NCI-H748 (cell line): ENCODE results near the gene SMIM38.

ENCODE experiments used
- DNase-seq: peaks from one replicate; lab custom pipeline; 2025; ENCODE audit not compliant: unreplicated experiment; lab: John Stamatoyannopoulos, UW

Gene SMIM38

GRCh38 chr11:69158301-69159149, 2.8 kb downstream of the SMIM38 start:
- no peak for DNase-seq

DNA sequence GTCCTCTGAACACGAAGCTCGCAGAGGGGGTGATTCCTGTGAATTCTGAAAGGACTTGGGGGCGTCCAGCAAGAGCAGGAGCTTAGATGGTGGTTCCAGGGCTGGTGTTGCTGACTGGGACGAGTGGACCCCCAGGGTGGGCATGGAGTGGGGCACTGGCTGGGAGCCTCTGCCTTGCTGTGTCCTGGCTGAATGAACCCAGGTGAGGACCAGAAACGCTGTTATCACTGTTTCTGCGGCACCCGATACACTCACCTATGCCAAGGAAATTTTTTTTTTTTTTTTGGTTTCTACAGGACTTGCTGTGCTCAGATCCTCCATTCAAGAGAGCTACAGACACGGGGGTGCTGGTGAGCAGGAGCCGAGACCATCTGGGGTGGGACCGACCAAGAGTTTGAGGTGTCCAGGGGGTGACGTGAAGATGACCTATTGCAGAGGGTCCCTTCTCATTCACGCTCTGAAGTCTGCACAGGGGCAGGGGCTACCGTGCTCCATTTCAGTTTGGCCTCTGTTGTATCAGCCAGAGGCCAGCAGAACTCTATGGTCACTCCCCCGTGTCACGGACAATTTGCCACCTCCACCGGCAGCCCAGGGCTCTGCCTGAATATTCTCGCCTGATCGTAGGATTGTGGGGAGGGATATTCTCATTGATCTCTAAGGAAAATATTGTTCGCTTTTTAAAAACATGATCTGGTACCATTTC, 3.6 kb downstream of the SMIM38 start:
- no peak for DNase-seq

DNA sequence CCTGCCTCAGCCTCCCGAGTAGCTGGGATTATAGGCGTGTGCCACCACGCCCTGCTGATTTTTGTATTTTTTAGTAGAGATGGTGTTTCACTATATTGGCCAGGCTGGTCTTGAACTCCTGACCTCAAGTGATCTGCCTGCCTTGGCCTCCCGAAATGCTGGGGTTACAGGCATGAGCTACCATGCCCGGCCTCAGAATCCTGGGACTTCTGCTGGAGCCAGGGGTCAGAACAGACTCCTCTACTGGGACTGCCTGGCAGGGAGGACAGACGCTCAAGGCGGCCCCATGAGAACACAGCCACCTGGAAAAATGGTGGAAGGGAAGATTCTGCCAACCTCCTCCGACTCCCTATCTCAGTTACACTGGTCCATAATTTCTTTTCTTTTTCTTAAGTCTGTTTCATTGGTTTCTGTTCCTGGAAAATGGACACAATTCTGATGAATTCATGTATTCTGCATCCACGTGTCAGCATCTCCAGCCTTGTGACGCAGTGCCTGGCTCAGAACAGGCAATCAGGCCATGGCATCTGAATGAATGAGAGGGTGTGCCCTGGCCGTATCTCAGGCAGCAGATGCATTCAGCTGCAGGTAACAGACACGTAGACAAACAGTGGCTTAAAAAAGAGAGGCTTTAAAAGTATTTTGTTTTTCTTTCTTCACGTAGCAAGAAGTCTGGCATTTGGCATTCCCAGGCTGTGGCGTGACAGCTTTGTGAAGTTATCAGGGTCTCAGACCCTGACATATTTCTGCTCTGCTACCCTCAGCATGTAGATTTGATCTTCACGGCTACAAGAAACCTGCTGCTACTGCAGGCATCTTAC, 4.8 kb downstream of the SMIM38 start:
- DNase-seq, result no peak

DNA sequence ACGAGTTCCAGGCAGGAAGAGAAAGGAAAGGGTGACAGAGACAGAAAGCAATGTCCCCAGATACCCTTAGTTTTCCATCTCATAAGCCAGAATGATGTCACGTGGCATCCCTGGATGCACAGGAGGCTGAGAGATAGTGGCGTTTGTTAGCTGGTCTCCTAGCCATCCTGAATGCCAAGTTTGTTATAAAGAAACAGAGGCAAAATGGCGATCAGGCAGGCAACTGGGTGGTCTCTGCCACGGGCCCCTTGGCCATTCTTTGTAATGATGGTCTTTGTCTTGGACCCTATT, 5.3 kb downstream of the SMIM38 start:
- DNase-seq, result no peak

DNA sequence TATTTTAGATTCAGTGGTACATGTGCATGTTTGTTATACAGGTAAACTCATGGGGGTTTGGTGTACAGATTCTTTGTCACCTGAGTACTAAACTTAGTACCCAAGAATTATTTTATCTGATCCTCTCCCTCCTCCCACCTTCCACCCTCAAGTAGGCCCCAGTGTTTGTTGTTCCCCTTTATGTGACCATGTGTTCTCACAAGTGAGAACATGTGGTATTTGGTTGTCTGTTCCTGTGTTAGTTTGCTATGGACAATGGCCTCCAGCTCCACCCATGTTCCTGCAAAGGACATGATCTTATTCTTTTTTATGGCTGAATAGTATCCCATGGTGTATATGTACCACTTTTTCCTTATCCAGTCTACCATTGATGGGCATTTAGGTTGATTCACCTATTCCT, 6.8 kb downstream of the SMIM38 start:
- DNase-seq, result no peak

DNA sequence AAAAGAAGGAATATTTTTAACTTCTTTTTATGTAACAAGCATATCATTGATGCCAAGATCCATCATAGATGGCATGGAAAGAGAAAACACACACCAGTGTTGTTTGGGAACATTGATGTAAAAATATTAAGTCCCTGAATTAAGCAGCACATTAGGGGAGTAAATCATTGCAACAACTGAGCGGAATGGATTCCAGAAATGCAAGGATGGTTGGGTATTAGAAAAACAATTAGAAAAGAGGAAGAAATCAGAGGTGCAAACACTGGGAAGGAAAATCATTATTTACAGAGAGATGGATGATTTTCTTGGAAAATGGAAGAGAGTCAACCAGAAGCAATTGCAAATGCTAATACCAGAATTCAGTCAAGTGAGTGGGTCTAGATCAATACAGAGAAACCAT, 8.1 kb downstream of the SMIM38 start:
- DNase-seq, result no peak

DNA sequence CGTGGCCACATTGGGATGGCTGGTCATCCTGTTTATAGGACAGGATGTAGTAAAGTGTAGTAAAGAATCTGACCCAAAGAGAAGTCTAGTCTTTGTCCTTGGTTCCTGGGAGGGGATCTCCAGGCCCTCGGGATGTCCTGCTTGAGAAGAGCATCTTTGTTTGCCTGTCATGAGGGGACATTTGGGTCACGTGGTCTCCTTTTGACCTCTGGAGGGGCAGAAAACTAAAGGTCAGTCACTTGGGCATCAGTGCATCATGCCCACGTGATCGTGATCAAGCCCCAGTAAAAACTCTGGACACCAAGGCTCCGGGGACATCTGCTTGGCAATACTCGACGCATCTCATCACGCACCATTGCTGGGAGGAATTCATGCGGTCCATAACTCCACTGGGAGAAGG, 9.1 kb downstream of the SMIM38 start:
- DNase-seq, result no peak

DNA sequence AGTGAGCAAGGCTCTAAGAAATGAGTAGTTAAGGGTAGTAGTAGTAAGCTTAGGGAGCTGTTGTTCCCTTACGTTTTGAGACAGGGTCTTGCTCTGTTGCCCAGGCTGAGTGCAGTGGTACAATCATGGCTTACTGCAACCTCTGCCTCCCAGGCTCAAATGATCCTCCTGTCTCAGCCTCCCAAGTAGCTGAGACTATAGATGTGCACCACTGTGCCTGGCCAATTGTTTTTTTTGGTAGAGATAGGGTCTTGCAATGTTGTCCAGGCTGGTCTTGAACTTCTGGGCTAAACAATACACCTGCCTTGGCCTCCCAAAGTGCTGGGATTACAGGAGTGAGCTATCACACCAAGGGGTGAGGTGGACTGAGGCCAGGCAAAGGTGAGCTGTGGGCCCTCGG, 10.0 kb downstream of the SMIM38 start:
- DNase-seq, result no peak

DNA sequence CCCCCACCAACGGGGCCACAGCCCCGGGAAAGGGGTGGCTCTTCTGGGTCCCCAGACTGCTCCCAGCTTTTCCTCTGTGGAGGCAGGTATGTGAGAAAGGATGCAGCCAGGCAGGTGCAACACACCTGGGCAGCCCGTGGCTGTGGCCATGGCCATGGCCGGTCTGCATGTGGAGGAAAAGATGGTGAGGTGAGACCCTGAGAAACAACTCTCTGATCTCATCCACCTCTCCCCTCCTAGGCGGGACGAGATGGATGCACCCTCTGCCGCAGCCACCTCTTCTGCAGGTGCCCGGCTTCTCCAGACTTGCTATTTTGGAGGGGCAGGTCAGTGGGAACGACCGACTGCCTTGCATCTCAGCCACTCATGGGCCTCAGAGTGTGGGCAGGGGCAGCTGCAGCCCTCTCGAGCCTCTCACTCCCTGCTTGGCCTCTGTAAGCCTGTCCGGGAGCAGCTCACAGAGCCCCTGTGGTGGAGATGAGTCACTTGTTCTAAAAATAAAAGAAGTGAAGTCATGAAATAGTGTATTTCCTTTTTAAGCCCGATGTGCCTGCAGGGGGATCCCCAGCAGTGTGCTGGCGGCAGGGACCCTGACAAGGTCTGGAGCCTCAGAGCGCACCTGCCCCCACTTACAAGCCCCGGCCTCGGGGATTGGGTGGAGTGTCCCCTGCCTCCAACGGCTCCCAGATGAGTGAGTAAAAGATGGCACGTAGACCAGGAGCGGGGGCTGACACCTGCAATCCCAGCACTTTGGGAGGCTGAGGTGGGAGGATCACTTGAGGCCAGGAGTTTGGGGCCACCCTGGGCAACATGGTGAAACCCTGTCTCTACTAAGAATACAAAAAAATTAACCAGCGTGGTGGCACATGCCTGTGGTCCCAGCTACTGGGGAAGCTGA, 10.7 kb downstream of the SMIM38 start:
- DNase-seq, result peak; percentile 20

DNA sequence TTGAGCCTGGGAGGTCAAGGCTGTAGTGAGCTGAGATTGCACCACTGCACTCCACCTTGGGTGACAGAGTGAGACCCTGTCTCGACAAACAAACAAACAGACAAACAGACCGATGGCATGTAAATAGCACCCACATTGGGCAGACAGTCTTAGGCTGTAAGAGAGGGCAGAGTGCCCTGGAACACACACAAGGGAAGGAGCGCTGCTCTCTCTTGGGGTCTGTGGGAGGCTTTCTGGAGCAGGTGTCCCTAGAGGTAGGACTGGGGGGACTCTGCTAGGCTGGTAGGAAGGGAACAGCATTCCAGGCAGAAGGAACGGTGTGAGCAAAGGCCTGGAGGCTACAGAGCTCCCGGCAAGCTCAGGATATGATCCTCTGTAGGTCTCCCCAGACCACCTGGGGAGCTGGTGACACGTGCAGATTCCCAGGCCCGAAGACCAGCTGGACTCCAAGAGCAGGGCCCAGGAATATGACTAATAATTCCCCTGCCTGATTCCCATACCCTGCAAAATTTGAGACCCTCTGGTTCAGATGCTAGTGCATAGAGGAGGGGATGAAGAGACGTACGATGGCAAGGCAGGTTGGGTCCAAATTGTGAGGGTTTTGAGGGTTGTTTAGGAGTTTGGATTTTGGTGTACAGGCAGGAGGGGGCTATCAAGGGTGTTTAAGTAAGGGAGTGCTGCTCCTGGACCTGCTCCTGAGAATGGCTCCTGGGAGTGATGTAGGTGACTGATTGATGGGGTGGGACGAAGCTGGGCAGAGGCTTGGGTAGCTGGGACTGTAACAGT, 11.6 kb downstream of the SMIM38 start:
- DNase-seq, result no peak

DNA sequence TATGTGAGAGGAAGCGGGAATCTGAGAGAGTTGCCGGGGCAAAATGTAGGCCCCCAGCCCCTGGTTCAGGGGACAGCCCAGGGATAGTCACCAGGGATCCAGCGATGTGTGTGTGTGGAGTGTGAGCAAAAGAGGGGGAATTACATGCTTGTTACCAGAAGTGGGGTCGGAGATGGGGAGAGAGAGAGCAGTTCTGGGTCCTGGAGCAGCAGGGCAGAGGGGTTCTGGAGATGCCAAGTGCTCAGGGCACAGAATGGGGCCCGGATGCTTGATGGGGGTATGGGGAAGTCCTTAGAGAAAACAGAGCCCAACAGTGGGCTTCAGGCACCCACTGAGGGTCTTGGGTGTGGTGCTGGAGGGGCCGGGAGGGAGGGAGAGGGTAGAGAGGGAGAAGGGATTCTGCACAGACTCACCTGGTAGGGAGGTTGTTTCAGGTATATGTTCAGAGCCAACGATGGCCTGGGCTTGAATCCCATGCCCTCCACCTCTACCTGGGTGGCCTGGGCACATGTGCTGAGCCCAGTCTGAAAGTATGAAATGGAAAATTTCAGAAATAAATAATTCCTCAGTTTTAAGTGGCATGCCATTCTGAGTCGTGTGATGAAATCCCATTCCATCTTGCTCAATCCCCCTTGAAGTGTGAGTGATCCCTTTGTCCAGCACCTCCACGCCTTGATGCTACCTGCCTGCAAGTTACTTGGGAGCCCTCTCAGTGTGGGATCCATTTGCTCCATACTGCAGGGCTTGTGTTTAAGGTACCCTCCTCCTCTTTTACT, 12.4 kb downstream of the SMIM38 start:
- DNase-seq, result no peak

DNA sequence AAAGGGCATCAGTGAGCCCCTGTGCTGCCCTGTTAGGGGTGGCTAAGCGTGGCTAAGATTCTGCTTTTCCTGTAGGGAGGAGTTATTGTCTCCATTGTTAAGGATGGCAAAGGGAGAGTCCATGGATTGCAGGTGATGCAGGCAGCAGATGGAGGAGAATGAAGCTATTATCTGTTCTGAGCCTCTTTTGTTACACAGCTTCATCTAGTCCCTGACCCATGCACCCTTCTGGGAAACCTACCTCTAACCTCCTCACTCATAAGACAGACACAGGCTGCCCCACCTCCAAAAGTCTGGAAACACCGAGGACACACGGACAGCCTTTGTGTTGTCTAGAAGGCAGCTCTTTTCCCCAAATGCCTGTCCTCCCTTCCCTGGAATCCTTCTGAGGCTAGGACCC, 13.7 kb downstream of the SMIM38 start:
- no peak for DNase-seq

GRCh38 chr11:69170704-69171103, 15.0 kb downstream of the SMIM38 start:
- peak; percentile 21 for DNase-seq

DNA sequence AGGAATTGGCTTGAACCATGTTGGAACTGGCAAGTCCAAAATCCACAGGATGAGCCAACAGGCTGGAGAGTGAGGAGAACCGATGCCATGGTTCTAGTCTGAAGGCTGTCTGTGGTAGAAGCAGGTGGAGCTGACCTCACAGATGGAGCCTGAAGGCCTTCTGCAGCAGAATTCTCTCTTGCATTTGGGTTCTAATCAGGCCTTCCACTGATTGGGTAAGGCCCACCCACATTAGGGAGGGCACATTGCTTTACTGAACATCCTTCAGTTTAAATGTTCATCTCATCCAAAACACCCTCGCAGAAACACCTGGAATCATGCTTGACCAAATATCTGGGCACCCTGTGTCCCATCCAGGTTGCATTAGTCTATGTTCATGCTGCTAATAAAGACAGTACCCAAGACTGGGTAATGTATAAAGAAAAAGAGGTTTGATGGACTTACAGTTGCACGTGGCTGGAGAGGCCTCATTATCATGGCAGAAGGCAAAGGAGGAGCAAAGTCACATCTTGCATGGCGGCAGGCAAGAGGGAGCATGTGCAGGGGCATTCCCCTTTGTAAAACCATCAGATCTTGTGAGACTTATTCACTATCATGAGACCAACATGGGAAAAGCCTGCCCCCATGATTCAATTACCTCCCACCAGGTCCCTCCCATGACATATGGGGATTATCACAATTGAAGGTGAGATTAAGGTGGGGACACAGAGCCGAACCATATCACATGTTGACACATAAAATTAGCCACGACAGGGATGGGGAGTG, 15.9 kb downstream of the SMIM38 start:
- no peak for DNase-seq

- DNase-seq, result no peak
Measured at GRCh38 chr11:69172674-69173073, 16.9 kb downstream of the SMIM38 start.

- DNase-seq, result no peak
Measured at GRCh38 chr11:69173331-69173730, 17.6 kb downstream of the SMIM38 start.

DNA sequence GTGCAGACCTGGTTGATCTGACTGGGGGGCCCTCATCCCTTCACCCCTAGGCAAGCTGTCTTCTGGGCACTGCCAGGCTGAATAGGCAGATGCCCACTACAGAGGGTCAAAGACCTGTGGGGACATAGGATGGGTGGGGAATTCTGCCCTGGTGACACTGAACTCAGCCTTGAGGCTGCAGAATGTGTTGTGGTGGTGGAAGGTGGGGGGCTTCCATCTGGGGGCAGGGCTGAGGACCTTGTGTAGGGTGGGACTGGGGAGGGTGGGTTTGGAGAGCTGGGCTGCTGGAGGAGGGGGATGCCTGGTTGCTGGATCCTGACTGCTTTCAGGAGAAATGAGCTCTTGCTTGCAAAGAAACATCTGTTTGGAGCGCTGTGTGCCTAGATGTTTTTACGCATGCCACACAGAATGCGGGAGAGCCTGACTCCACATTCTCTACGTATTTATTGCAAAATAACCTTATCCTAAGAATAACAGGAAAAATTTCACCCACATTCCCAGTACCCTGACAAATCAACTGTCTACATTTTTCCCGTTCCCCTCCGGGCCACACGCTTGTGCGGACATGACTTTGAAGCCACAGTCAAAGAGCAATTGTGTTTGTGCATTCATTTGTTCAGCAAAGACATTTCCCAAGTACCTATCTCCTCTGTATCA, 18.3 kb downstream of the SMIM38 start:
- DNase-seq, result no peak

DNA sequence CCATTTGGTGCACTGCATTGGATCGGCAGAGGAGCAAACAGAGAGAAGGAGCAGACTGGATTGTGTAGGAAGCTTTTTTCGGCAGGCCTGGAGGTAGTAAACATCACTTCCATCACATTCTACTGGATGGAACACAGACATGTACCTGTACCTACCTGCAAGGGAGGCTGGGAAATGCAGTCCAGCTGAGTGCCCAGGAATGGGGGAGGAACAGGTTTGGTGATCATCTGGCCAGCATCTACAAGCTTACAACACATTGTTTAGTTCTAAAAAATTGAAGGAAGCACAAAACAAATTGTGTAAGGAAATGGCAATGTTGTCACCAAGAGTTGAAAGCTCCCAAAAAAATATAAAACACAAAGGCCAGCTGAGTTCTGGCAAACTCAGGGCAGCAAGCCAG, 19.1 kb downstream of the SMIM38 start:
- no peak for DNase-seq
